ENCODE results near the gene LARGE2.

- no peak for TF ChIP-seq ZNF114 (CRISPR knock-in tag; IDR thresholded peaks at IDR 0.05)
- no peak for TF ChIP-seq POLR2AphosphoS5 (IDR thresholded peaks at IDR 0.05; ENCODE audit: low read depth)
- TF ChIP-seq CTCF (conservative IDR thresholded peaks at IDR 0.05; ENCODE audit: low read depth in 2 of 2): no peak
- no peak for TF ChIP-seq JUNB (IDR thresholded peaks at IDR 0.05; ENCODE audit: unreplicated experiment)
These were observed 35.5 kb upstream of the LARGE2 start for GRCh38 chr11:45886816-45887520.
